ENCODE results near the gene HHAT. TPM values are rescaled to one million over a fixed set of nuclear protein-coding genes. Genes with fewer than 3 reads are reported as not detected.

Gene HHAT
- polyA plus RNA-seq, 4 donors, result 12.2 to 16.6 (median 15.5) TPM

GRCh38 chr1:210586771-210587170, 258.1 kb downstream of the HHAT start:
- DNase-seq (ENCODE audit: low read depth in 4 of 4, low spot score in 3 of 4), result no peak

GRCh38 chr1:210587566-210587965, 258.9 kb downstream of the HHAT start:
- no peak for DNase-seq (ENCODE audit: low read depth in 4 of 4, low spot score in 3 of 4)

- no peak for DNase-seq (ENCODE audit: low read depth in 4 of 4, low spot score in 3 of 4)
Observed at GRCh38 chr1:210588357-210588756, 259.7 kb downstream of the HHAT start.

GRCh38 chr1:210588946-210589345, 260.2 kb downstream of the HHAT start:
- no peak for DNase-seq (ENCODE audit: low read depth in 4 of 4, low spot score in 3 of 4)

GRCh38 chr1:210591214-210591613, 262.5 kb downstream of the HHAT start:
- no peak for DNase-seq (ENCODE audit: low read depth in 4 of 4, low spot score in 3 of 4)

- no peak for DNase-seq (ENCODE audit: low read depth in 4 of 4, low spot score in 3 of 4)
Observed at GRCh38 chr1:210594605-210595004, 265.9 kb downstream of the HHAT start.

GRCh38 chr1:210596641-210597040, 267.9 kb downstream of the HHAT start:
- DNase-seq (ENCODE audit: low read depth in 4 of 4, low spot score in 3 of 4), result no peak

GRCh38 chr1:210597555-210598134, 268.9 kb downstream of the HHAT start:
- no peak for DNase-seq (ENCODE audit: low read depth in 4 of 4, low spot score in 3 of 4)

- no peak for DNase-seq (ENCODE audit: low read depth in 4 of 4, low spot score in 3 of 4)
Observed at GRCh38 chr1:210598135-210598652, 269.5 kb downstream of the HHAT start.

- DNase-seq (ENCODE audit: low read depth in 4 of 4, low spot score in 3 of 4), result no peak
Observed at GRCh38 chr1:210600421-210601159, 271.9 kb downstream of the HHAT start.

- DNase-seq (ENCODE audit: low read depth in 4 of 4, low spot score in 3 of 4), result no peak
Observed at GRCh38 chr1:210603123-210603522, 274.4 kb downstream of the HHAT start.

- no peak for DNase-seq (ENCODE audit: low read depth in 4 of 4, low spot score in 3 of 4)
Observed at GRCh38 chr1:210605099-210605498, 276.4 kb downstream of the HHAT start.

- DNase-seq (ENCODE audit: low read depth in 4 of 4, low spot score in 3 of 4), result no peak
Observed at GRCh38 chr1:210607361-210607760, 278.7 kb downstream of the HHAT start.

- no peak for DNase-seq (ENCODE audit: low read depth in 4 of 4, low spot score in 3 of 4)
Observed at GRCh38 chr1:210608767-210609166, 280.1 kb downstream of the HHAT start.

GRCh38 chr1:210616356-210616755, 287.7 kb downstream of the HHAT start:
- no peak for DNase-seq (ENCODE audit: low read depth in 4 of 4, low spot score in 3 of 4)

- no peak for DNase-seq (ENCODE audit: low read depth in 4 of 4, low spot score in 3 of 4)
Observed at GRCh38 chr1:210617293-210617692, 288.6 kb downstream of the HHAT start.

- no peak for DNase-seq (ENCODE audit: low read depth in 4 of 4, low spot score in 3 of 4)
Observed at GRCh38 chr1:210618369-210618768, 289.7 kb downstream of the HHAT start.

GRCh38 chr1:210620867-210621488, 292.3 kb downstream of the HHAT start:
- no peak for DNase-seq (ENCODE audit: low read depth in 4 of 4, low spot score in 3 of 4)

GRCh38 chr1:210621712-210622111, 293.0 kb downstream of the HHAT start:
- no peak for DNase-seq (ENCODE audit: low read depth in 4 of 4, low spot score in 3 of 4)

GRCh38 chr1:210624722-210625121, 296.0 kb downstream of the HHAT start:
- DNase-seq (ENCODE audit: low read depth in 4 of 4, low spot score in 3 of 4), result no peak

- no peak for DNase-seq (ENCODE audit: low read depth in 4 of 4, low spot score in 3 of 4)
Observed at GRCh38 chr1:210625715-210626114, 297.0 kb downstream of the HHAT start.

GRCh38 chr1:210626341-210626740, 297.6 kb downstream of the HHAT start:
- DNase-seq (ENCODE audit: low read depth in 4 of 4, low spot score in 3 of 4), result no peak
